HG03175 (cell line): ENCODE data around the gene EIF4G3.
"Not testable (repeated sequence)": the region's sequence is repeated elsewhere in the genome, so short reads cannot be mapped to it uniquely, and the experiment has no call there.

Source experiments
- ATAC-seq: cut with Tn5 transposase; IDR thresholded peaks from one replicate; pipeline ENCODE4 v1.9.1; 2021; ENCODE audit warnings: mild to moderate bottlenecking, moderate library complexity; ENCODE audit not compliant: unreplicated experiment

The EIF4G3 gene

DNA sequence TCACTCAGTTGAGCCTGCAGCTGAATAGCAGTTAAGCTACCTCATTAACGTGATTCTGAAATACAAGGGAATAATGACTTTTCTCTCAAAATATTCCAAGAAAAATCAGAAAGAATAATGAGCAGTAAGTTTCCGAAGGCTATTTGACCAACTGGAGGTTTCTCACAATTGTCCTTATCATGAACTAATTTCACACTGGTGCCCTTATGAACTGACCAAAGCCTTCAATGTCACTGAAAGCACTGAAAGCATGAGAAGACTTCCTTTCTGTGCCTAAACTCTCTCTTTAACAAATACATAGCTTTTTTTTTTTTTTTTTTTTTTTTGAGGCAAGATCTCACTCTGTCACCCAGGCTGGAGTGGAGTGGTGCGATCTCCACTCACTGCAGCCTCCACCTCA lies 18.8 kb downstream of the EIF4G3 start:
- ATAC-seq = no peak

DNA sequence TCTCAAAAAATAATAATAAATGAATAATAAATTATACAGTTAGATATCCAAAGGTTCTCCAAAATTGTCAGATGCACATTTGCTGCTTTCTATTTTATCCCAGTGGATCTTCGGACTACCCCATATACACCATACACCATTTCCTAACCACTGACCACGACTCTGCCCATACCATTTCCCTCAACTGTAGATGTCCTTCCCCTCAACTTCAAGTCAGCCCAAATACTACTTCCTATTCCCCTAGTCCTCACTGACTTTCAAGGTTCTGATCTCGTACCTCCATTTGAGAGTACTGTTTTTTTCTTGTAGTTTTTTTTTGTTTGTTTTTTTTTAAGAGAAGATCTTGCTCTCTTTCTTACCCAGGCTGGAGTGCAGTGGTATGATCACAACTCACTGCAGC lies 19.6 kb downstream of the EIF4G3 start:
- ATAC-seq = no peak

- ATAC-seq = no peak
Observed at GRCh38 chr1:21156019-21156418, 20.7 kb downstream of the EIF4G3 start.

GRCh38 chr1:21154717-21155116 lies 22.0 kb downstream of the EIF4G3 start:
- ATAC-seq = no peak

- no peak for ATAC-seq
Observed at GRCh38 chr1:21153388-21153787, 23.3 kb downstream of the EIF4G3 start.

GRCh38 chr1:21152423-21153100 lies 24.1 kb downstream of the EIF4G3 start:
- no peak for ATAC-seq

DNA sequence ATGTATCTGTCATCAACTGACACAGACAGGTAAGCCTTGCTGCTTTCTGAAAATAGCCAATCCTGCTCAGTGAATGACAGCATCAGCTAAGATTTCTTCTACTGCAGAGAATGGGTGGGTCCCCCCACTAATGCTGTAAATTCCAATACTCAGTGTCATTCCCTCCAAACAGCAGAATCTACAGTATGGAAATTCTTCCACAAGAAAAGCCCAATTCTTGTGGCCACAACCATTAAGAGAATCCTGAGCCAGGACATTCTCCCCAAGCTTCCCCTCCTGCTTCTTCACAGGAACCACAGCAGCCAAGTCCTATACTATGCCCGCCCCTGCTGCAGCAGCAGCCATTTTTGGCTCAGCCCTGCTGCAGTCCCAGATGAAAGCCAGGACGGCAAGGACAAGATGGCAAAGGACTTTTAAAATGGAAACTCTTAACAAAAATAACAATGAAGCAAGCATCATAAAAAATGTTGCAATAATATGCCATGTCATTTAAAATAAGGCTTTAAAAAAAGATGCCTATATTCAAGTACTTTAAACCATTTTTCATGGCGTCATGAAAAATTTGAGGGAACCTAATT lies 26.8 kb downstream of the EIF4G3 start:
- ATAC-seq = no peak

DNA sequence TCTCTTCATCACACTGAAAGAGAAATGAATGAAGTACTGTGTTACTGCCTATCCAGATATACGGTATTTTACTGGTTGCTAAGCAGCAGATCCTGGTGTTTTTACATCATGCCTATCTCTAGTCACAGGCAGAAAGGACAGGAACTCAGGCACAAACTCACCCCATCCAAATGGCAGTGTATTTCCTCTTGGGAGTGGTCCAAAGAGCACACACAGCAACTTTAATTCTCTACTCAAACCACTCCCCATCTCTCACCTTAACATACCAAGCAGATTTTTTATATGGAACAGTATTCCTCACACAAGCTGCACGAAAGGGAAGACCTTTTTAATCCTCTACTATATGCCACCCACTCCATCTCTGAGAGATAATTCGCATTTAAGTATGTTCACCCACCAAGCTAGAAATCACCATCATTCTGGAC lies 27.3 kb downstream of the EIF4G3 start:
- no peak for ATAC-seq

- ATAC-seq = no peak
Observed at GRCh38 chr1:21143752-21144151, 32.9 kb downstream of the EIF4G3 start.

GRCh38 chr1:21143138-21143537 lies 33.6 kb downstream of the EIF4G3 start:
- no peak for ATAC-seq

DNA sequence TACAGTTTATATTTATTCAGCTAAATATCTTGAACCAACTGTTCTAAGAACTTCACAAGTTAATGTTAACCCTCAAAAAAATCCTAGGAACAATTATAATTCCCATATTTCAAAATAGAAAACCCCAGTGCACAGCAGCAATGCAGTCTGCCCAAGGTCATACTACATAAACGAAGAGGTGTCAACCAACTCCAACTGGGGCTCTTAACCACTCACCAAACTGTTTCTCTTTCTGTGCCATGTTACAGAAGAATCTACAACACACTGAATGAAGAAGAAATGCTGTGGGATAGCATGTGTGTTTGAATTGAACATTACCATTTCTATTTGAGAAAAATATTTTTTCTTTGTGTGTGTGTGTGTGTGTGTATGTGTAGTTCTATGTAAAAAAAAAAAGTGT lies 35.7 kb downstream of the EIF4G3 start:
- ATAC-seq = no peak

DNA sequence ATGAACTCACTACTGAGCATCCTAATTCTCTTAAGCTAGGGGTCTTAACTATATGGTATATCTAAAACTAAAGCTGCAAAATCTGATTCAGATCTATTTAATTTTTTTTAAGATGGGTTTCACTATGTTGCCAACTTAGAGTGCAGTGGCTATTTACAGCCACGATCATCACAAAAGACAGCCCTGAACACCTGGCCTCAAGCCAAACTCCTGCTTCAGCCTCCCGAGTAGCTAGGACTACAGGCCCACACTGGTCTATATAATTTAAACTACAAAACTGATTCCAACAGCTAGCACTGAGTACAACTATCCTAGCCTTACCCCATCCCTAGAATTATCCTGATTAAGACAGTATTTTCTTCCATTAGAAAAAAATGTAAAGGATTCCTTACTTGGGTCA lies 37.1 kb downstream of the EIF4G3 start:
- no peak for ATAC-seq

DNA sequence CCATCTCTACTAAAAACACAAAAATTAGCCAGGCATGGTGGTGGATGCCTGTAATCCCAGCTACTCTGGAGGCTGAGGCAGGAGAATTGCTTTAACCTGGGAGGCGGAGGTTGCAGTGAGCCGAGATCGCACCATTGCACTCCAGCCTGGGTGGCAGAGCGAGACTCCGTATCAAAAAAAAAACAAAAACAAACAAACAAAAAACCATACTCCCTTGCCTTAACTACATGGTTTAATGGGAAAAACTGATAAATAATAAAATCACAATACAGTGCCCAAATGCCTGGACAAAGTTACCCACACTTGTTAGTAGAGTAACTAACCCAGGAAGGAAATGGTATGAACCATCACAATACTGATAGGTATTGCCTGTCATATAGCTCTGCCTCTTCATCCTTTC lies 40.4 kb downstream of the EIF4G3 start:
- ATAC-seq = not testable (repeated sequence)

DNA sequence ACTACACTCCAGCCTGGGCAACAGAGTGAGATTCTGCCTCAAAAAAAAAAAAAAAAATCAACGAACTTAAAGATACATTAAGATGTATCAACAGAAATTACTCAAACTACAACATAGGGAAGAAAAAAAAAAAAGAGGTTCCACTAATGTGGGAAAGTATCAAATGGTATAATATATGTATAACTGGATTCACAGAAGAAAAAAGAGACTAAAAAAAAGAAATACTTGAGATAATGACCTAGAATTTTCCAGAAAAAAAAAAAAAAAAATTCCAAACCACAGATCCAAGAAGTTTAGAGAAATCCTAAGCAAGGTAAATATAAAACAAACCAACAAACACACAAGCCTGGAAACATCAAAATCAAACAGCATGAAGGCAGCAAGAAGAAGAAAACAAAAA lies 45.5 kb downstream of the EIF4G3 start:
- ATAC-seq = no peak

GRCh38 chr1:21129407-21129806 lies 47.3 kb downstream of the EIF4G3 start:
- ATAC-seq = no peak

DNA sequence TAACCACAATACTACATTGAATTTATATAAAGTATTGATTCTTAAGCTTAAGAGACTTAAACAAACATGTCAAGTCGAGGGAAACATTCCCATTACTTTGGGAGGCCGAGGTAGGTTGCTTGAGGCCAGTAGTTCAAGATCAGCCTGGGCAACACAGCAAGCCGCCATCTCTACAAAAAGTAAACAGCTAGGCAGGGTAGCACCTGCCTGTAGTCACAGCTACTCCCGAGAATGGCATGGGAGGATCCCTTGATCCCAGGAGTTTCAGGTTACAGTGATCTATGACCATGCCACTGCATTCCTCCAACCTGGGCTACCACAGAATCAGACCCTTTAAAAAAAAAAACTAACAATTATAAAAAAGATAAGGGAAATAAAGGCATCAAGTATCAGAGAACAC lies 50.4 kb downstream of the EIF4G3 start:
- ATAC-seq = no peak

- no peak for ATAC-seq
Observed at GRCh38 chr1:21124846-21125245, 51.9 kb downstream of the EIF4G3 start.

DNA sequence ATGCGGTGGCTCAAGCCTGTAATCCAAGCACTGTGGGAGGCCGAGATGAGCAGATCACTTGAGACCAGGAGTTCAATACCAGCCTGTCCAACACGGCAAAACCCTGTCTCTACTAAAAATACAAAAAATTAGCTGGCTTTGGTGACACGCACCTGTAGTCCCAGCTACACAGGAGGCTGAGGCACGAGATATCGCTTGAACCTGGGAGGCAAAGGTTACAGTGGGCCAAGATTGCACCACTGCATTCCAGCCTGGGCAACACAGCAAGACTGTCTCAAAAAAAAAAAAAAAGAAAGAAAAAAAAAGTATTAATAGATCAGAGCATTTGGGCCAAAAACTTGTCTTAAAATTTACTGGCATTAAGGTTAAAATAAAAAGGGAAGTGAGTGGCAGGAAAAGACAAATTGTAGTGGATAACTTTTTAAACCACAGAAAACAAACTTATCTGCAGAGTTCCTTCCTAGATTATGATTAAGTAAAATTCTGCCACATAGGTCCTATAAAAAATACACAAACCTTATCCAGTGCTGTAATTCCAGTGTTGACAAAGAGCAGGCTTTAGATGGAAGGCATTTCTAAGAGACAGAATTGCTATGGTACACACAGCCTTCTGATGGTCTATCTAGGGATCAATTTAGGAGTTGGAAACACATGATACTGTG lies 53.3 kb downstream of the EIF4G3 start:
- no peak for ATAC-seq

DNA sequence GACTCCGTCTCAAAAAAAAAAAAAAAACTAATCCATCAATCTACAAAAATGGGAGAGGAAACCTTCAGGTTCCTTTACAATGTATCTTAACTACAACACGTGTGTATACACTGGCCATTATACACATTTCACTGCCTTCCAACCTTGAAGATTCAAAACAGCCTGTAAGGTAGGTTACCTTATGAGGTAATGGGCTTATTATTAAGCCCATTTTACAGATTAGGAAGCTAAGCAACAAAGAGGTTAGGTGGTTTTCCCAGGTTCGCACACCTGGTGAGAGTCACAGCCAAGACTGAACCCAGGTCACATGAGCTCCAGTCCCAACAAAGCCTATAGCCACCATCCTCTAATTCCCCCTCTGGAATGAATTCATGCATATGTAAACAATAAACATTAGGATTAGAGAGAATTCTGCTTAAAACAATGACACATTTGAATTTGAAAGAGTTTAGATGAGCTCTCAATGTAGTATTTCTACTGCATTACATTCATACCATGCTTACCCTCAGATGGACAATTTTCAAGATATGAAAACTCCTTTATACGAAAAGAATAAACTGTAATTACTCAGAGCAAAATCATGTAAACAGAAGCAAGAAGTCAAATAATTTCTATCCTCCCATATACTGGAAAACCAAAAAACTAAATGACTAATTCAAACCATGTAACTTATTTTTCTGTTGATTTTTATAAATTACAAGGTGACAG lies 54.8 kb downstream of the EIF4G3 start:
- ATAC-seq = no peak

- no peak for ATAC-seq
Observed at GRCh38 chr1:21118167-21118566, 58.5 kb downstream of the EIF4G3 start.

- no peak for ATAC-seq
Observed at GRCh38 chr1:21117597-21118001, 59.1 kb downstream of the EIF4G3 start.

GRCh38 chr1:21117159-21117558 lies 59.5 kb downstream of the EIF4G3 start:
- ATAC-seq = no peak
